ENCODE data around the gene KRT85. TPM values are rescaled to one million over a fixed set of nuclear protein-coding genes. Genes with fewer than 3 reads are reported as not detected.

KRT85 gene
- total and polyA plus RNA-seq, 4 donors: not detected

DNA sequence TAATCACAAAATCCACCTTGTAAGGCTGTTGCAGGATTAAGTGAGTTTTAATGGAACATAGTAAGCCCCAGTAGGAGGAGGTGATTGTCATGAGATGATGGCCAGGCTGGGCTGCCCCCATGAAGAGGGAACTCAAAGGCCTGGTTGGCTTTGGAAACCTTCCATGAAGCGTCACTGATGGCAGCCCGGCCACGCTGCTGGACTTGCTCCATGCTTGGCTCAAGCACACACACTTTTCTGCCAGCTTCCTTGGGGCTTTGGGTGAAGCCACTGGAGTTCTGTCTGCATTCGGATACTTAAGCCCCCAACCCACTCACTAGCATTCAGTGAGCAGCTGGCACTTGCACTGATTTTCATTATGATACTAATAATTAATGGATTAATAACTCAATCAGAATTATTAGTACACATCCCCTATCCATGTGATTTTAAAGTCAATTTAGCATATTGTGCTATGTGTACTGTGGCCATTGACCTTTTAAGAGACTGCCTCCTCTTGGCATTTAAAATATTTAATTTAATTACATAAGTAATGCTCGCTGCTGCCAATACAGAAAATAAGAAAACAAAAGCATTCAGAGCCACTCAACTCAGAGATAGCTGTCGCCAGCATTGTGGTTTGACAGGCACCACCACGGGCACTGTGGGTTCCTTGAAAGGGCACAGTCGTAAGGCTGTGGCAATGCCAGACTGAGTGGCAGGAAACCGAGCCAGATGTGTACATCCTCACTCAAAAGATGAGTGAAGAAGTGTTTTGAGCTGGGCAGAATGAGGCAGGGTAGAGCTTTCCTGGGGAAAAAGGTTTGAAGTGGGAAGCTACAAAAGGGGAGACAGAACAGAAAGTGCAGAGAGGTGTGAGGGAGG is 15.9 kb downstream of the KRT85 start:
- peaks cover 0 to 13% (median 0%) of the 10 kb centered on the region in 5 donors for H3K4me1 ChIP-seq (ENCODE audit: control insufficient read depth in 5 of 5, insufficient read depth in 5 of 5, low read length in 5 of 5)
- no peak overlapping the region for H3K27ac ChIP-seq (ENCODE audit: low read depth in 1 of 2, low read length in 1 of 2)
- H3K4me3 ChIP-seq: no peak overlapping the region
- no peak for ATAC-seq (ENCODE audit: insufficient read depth, low FRiP score)
- DNase-seq: no peak
- no peaks in the 10 kb centered on the region for H3K36me3 ChIP-seq (ENCODE audit: control insufficient read depth in 4 of 4, insufficient read depth in 4 of 4, low read length in 4 of 4)
- H3K27me3 ChIP-seq (ENCODE audit: control insufficient read depth in 3 of 3, insufficient read depth in 3 of 3, low read length in 2 of 3): peaks cover 0 to 2% (median 0%) of the 10 kb centered on the region in 3 donors
- TF ChIP-seq, protein P1, sequence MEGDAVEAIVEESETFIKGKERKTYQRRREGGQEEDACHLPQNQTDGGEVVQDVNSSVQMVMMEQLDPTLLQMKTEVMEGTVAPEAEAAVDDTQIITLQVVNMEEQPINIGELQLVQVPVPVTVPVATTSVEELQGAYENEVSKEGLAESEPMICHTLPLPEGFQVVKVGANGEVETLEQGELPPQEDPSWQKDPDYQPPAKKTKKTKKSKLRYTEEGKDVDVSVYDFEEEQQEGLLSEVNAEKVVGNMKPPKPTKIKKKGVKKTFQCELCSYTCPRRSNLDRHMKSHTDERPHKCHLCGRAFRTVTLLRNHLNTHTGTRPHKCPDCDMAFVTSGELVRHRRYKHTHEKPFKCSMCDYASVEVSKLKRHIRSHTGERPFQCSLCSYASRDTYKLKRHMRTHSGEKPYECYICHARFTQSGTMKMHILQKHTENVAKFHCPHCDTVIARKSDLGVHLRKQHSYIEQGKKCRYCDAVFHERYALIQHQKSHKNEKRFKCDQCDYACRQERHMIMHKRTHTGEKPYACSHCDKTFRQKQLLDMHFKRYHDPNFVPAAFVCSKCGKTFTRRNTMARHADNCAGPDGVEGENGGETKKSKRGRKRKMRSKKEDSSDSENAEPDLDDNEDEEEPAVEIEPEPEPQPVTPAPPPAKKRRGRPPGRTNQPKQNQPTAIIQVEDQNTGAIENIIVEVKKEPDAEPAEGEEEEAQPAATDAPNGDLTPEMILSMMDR (IDR thresholded peaks at IDR 0.05; ENCODE audit: control extremely low read depth, extremely low read depth): no peak
- H3K9ac ChIP-seq (ENCODE audit: insufficient read depth in 1 of 2, low read length in 2 of 2): no peak overlapping the region
- peaks cover 0 to 2% (median 0%) of the 10 kb centered on the region in 4 donors for H3K9me3 ChIP-seq (ENCODE audit: control insufficient read depth in 4 of 4, insufficient read depth in 3 of 4, low read length in 3 of 4)
- 34 to 43% methylated on average over 9 of the region's 9 CpGs for WGBS, 2 donors

GRCh38 chr12:52350786-52351185 is 16.5 kb downstream of the KRT85 start:
- DNase-seq: no peak
- no peak overlapping the region for H3K27ac ChIP-seq (ENCODE audit: low read depth in 1 of 2, low read length in 1 of 2)

DNA sequence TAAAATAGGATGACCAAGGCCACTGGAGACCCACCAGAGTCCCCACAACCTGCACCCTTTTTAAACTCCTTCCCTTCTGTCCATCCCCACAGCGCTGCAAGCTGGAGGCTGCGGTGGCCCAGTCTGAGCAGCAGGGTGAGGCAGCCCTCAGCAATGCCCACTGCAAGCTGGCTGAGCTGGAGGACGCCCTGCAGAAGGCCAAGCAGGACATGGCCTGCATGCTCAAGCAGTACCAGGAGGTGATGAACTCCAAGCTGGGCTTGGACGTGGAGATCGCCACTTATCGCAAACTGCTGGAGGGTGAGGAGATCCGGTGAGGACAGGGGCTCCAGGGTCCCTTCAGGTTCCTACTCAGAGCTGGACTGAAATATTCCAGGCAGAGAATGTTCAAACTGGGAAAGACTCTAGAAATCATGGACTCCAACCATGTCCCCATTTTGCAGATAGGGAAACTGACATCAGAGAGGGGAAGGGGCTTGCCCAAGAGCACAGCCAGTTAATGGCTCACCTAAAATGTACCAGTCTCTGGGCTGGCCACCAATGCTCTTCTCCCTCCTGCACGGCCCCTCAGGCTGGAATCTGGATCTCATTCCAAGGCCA is 17.2 kb downstream of the KRT85 start:
- Histone ChIP-seq H3K9ac (ENCODE audit: insufficient read depth in 1 of 2, low read length in 2 of 2) (no peak overlapping the region), H3K27ac (ENCODE audit: low read depth in 1 of 2, low read length in 1 of 2) (no peak overlapping the region), H3K9me3 (ENCODE audit: control insufficient read depth in 4 of 4, insufficient read depth in 3 of 4, low read length in 3 of 4) (peaks cover 0 to 2% (median 0%) of the 10 kb centered on the region in 4 donors), H3K4me3 (no peak overlapping the region), H3K36me3 (ENCODE audit: control insufficient read depth in 4 of 4, insufficient read depth in 4 of 4, low read length in 4 of 4) (no peaks in the 10 kb centered on the region), H3K4me1 (ENCODE audit: control insufficient read depth in 5 of 5, insufficient read depth in 5 of 5, low read length in 5 of 5) (peaks cover 0 to 13% (median 0%) of the 10 kb centered on the region in 5 donors), H3K27me3 (ENCODE audit: control insufficient read depth in 3 of 3, insufficient read depth in 3 of 3, low read length in 2 of 3) (no peaks in the 10 kb centered on the region)
- ATAC-seq (ENCODE audit: insufficient read depth, low FRiP score): no peak
- WGBS, 2 donors: 94 to 95% methylated on average over 8 of the region's 8 CpGs
- no peak for DNase-seq
- TF ChIP-seq, protein P1 (IDR thresholded peaks at IDR 0.05; ENCODE audit: control extremely low read depth, extremely low read depth): no peak

More at GRCh38 chr12:52350786-52351185, 16.5 kb downstream of the KRT85 start:
- ATAC-seq (ENCODE audit: insufficient read depth, low FRiP score): no peak
- no peak overlapping the region for H3K9ac ChIP-seq (ENCODE audit: insufficient read depth in 1 of 2, low read length in 2 of 2)
- no peak overlapping the region for H3K4me3 ChIP-seq
- H3K9me3 ChIP-seq (ENCODE audit: control insufficient read depth in 4 of 4, insufficient read depth in 3 of 4, low read length in 3 of 4): peaks cover 0 to 2% (median 0%) of the 10 kb centered on the region in 4 donors
- H3K36me3 ChIP-seq (ENCODE audit: control insufficient read depth in 4 of 4, insufficient read depth in 4 of 4, low read length in 4 of 4): no peaks in the 10 kb centered on the region
- H3K4me1 ChIP-seq (ENCODE audit: control insufficient read depth in 5 of 5, insufficient read depth in 5 of 5, low read length in 5 of 5): peaks cover 0 to 13% (median 0%) of the 10 kb centered on the region in 5 donors
- TF ChIP-seq, protein P1 (IDR thresholded peaks at IDR 0.05; ENCODE audit: control extremely low read depth, extremely low read depth): no peak
- 92 to 94% methylated on average over 5 of the region's 5 CpGs for WGBS, 2 donors
- H3K27me3 ChIP-seq (ENCODE audit: control insufficient read depth in 3 of 3, insufficient read depth in 3 of 3, low read length in 2 of 3): no peaks in the 10 kb centered on the region

Data from lung (tissue), 12 donors.